HG03520 (cell line): ENCODE data around the gene STK39.

Experiments
- ATAC-seq: cut with Tn5 transposase; IDR thresholded peaks from one replicate; pipeline ENCODE4 v1.9.1; 2021; ENCODE audit warnings: mild to moderate bottlenecking, moderate library complexity; ENCODE audit not compliant: unreplicated experiment

Gene STK39

DNA sequence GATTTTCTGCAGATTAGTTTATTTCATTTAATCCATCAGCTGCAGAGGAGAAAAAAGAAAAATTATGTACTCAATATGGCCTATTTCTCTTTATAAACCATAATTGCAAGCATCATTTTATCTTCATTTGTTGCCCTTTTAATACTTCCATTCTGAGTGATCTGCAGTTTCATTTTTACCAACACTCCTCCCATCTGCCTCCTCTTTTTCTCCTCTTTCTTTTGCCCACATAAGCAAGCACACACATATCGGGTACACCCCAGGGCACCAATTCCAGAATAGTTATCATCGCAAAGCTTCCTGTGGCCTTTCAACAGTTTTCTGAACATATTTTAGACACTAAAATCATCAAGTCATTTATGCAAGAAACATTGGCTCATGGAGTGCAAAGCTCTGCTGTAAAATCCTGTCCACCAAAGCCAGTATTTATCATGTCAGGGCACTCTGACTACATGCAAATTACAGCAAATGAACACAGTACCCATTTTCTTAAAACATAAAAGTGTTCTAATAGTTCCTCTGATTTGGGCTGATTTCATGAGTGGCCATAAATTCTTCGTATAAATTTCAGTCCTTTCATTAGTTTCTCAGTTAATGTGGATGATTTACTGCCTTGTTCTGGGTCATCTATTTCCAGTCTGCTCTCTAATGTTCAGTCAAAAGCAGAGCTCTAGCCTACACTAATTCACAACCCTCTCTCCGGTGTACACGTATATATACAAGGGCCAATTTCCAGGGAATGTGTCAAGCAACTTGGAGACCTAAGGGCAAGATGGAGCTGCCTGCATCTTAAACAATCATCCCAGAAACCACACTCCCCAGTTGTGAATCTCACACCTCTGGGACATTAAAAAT is 281.3 kb downstream of the STK39 start:
- ATAC-seq, result no peak

DNA sequence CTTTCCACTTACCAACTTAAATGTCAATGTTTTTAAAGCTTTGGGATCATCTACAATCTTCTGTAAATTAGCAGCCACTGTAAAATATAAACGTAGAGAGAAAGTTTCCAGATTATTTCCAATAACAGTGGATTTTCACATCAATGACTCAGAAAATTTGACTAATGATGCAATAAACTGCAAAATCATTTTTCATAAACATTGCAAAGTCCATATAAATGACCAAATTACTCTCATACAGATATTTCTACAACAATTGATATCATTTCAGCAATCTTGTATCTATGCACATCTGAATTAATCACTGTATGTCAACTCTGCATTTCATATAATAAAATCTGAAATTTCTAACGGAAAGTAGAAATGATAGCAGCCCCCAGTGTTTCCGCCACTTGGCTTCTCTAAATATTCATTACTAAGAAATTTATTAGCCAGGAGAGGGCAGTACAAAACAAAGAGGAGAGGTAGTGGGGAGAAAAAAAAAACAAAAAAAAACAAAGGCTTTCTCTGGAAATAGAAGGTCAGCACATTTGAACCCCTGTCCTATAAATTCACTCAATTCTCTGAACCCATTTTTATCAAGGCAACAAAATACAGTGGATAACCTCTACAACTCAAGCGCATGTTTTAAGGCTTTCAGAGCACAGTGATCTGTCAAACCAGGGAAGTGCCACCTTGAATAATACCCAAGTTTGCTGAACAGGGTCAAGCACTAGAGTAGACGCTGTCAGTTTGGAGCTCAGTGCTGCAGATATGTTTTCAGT is 282.6 kb downstream of the STK39 start:
- no peak for ATAC-seq

DNA sequence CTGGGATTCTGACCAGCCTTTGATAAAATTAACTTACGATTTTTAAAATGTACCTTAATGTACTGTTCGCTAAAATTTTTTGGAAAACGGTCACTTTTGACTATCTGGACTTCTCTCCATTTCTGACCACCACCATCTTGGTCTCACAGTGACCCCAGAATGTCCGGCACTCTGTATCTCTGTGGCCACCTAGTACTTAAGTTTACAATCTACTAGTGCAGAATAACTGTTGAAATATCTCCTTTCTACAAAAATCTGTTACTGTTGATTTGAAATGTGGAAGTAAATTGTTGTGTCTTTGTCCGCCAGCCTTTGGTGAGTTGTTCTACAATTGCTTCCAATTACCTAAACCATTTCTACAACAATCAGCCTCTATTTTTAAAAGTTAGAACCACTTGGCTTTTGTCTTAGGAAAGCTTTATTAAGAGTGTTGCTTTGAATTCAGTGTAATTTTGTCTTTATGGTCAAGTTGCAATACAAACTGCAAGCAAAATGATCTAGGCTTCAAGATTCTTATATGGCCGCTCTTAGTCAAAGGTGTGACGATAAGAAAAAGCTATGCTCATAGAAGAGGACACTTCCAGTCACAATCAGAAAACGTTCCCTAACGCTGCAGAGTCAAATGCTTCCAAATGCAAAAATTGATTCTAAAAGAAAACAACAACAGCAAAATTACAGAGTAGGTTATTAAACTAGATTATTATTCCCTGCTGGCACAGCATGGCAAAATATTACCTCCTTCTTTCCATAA is 283.3 kb downstream of the STK39 start:
- ATAC-seq, result no peak

DNA sequence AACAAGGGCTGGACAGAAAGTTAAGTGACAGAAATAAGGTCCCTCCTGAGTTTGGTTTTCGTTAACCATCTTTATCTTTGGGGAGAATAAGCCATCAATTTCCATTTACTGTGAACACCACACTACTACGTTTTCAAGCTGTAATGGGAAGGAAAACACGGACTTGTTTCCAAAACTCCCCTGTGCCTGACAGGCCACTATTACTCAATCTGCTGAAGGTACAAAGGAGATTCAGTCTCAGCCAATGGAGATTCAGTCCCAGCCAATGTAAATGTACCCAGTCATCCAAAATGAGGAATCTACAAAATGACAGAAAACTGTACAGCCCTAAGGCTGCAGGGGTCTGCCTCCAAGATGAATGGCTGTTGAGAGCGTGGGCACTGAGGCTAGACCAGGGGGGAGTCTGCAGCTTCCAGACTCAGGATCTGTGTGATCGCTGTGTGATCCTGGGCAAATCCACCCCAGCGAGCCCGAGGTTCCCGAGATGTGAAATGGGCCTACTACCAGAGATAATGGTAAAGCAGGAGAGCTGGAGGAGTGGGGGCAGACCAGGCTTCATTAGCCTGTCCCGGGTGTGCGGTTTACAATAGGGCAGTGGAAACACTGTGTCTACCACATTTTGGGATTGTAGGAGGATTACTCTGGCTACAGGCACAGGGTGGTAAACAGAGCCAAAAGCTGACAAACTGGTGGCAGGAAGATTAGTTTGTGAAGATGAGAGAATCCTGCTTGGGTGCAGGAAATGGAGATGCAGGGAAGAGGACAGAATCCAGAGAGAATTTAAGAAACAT is 284.8 kb downstream of the STK39 start:
- ATAC-seq, result no peak

DNA sequence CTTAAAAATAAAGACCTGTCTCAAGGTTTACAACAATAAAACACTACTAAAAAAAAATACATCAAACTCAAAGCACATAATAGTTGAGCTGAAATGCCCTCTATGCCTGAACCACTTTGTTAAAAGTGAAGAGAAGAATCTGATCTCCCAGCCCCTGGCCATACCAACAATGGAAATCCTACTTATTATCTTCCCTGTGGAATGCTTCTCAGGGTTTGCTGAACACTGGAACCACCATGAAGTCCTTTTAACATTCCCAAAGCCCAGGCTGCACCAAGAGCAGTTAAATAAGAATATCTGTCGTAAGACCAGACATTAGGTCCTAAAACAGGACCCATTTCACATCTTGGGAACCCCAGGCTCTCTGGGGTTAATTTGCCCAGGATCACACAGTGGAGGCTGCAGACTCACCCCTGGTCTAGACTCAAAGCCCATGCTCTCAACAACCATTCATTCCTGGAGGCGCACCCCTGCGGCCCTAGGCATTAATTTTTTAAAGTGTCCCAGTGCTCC is 285.8 kb downstream of the STK39 start:
- ATAC-seq, result no peak

DNA sequence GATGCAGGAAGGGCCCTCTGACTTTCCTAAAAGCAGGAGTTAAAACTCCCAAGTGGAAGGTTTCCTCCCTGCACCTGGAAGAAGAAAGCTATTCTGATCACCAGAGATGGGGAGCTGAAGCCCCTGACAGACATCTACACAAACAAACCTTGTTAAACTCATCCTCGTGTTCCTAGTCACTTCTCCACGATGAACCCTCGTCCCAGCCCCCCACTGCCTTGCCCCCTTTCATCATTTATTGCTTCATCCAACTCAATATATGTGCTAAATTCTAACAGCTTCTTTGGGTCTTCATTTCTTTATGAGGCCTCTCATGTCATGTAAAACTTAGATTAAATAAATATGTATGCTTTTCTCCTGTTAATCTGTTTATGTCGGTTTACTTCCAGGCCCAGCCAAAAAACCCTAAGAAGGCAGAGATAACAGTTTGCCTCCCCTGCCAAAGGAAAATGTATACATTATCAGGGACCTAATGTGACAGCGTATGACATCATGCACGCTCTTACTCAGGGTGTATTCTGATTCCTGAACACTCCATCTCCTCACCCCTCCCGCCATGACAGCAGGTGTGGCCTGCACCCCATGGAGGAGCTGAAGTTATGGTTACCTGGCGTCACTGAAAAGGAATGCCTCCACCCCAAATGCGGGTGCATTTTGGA is 287.2 kb downstream of the STK39 start:
- no peak for ATAC-seq

DNA sequence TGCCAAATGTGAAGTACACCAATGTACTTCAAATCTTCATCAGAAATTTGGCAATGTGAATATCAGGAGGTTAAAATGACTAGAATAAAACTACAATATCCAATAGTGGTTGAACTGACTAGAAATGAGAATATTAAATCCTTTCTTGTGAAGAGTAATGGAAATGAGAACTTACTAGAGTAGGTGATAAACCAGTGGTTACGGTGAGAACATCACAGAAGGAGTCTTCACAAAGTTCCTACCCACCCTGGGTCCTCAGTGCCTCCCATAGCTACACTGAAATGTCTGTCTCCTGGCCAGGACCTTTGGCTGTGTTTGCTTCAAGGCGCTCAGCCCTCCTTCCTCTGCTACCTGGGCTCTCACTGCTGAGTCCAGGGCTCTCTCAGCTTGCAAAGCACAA is 289.7 kb downstream of the STK39 start:
- ATAC-seq, result no peak

DNA sequence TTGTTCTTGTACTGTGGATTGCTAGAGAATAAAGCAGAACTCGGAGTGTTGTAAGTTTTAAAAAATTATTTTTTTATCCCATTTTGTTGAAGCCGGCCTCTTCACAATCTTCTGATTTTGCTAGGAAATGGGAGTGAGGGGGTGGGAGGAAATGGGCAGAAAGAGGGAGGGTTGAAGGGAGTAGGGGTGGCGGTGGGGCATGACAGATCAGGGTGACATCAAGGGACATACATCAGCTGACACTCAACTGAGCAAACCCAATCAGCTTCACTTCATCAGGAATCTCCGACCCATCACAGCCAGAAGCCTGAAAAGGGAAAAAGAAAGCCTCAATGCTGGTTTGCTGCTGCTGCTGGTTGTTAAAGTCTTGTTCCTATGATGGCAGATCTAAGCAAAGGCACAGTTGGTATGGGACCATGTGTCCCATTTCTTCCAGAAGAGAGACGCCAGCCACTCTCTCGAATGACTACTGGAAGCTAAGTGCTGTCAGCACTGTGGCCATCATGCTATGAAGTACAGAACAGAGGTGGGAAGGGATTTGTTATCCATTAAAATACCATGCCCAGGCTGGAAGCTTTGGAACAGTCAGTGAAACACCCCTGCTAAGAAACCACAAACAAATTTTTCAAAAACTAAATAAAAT is 292.0 kb downstream of the STK39 start:
- ATAC-seq, result no peak

DNA sequence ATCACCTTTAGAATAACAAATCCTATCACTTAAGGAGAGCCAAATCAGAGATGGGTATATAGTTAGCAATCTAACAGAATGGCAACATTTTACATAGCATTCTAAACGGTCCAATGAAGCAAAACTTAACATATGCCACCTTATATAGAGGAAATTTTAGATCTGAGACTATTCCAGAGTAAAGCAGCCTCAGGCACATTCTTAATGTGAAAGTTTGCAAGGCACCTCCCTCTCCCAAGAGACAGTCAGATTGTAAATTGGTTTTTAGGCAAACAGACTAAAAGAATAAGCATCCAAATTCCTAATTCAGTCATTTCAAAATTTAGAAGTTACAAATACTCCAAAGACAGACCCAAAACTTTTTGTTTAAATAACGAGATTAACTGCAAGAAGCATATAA is 292.9 kb downstream of the STK39 start:
- ATAC-seq, result no peak

DNA sequence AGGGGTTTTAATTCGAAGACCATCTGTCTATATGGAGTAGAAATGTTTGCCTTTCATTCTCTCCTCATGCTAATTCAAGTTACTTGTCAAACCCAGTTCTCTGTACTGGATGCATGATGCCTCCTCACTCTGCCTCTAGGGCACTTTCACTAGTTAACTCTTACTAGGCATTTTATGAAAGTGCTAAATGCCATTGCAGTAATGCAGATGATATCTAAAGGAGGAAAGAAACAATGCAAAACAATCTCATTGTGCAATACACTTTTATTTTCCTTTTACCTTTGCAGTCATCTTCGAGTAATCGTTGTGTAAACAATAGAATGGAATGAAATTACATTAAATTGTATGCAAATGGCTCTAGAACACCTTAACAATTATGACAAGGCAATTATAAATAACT is 293.6 kb downstream of the STK39 start:
- ATAC-seq, result no peak

DNA sequence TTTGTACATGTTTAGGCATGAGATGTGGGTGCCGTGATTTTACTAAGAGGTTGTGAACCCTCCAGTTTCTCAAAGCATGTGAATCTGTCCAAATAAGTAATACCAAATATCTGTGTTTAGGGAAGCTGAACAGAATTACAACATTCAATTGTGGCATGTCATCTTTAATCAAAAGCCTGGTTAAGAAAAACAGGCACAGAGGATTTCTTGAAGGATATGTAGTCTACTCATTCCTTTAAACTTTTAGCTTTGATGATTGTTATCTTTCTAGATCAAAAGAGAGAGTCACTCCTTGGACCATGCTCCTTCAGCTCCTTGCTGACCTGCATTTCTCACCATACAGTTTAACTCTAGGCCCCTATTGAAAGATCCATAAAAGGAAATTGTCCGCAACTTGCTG is 296.8 kb downstream of the STK39 start:
- no peak for ATAC-seq

DNA sequence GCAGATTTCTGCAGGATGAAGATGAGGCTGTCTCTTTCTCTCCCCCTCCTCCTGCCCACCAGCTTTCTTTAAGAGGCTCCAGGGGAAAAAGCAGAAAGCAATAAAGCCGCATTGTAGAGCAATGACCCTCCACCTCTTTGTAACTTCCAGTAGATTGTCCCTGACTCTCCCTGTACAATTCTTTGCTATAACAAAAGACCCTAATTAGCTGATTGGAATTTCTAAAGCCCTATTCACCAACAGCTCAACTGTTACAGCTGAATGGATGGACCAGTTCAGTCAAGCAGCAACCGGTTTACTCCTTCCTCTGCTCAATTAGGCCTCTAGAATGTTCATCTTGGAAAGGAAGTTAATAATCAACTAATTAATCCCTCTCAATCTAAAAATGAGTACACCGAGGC is 301.0 kb downstream of the STK39 start:
- ATAC-seq, result no peak

DNA sequence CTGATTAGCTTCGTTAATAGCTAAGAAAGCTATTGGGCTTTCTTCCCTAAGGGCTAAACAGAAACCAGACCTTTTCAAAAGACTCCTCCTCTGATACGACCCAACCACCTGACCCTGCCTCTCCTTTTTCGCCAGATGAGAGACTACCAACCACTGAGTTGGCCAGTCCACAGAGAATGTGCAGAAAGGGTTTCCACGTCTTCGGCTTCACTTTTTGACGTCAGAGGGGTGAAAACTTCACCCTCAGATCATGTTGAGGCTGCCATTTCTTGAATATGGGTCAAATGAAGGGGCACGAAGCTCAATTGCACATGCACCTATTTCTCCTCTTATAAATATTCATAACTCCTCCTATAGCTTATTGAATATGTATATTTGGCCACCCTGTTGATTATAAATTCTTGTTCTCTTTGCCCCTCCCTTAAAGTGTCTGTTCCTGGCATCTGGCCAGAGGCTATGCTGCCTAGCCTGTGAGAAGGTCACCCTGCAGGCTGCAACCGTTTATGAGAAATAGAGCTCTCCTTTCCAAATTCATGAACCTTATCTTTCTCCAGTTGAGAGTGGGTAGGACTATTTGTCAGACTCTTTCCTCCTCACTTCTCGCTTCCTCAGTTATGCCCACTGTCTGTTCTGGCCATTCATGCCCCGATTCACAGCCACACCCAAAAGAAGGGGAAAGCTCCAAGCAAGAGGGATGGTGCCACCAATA is 301.6 kb downstream of the STK39 start:
- ATAC-seq, result no peak

DNA sequence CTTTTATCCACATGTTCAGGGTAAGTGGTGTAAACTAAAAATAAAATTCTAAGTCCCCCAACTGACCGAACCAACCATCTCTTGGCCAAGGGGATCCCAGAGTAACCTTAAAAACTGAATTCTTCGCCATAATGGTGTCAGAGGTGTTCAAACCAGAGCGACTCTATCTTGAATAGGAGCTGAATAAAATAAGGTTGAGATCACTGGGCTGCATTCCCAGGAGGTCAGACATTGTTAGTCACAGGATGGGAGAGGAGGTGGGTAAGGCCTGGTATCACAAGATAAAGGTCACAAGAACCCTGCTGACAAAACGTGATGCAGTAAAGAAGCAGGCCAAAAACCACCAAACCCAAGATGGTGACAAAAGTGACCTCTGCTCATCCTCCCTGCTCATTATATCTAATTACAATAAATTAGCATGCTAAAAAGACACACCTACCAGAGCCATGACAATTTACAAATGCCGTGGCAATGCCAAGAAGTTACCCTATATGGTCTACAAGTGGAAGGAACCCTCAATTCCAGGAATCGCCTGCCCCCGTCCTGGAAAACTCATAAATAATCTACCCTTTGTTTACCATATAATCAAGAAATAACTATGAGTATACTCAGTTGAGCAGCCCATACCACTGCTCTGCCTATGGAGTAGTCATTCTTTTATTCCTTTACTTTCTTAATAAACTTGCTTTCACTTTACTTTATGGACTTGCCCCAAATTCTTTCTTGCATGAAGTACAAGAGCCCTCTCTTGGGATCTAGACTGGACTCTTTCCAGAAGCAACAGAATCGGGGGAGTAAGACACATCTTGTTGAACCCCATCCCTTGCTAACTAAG is 302.4 kb downstream of the STK39 start:
- ATAC-seq, result no peak

DNA sequence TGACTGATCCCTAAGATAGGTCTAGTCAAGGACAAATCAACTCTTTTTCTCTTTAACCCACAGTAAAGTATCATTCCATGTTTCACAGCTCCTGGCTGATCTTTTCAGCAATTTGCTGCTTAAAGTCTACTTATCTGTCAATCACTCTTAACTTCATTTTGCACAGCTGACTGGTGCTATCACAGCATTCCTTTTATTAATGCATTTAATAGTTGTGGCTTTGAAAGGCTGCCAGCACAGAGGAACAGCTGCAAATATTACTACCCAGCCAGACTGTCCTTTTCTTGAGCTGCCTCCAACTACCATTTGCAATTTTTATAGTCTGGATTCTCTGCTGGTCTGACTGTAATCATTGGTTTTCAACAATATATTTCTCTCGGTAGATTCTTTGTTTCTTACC is 303.5 kb downstream of the STK39 start:
- no peak for ATAC-seq

DNA sequence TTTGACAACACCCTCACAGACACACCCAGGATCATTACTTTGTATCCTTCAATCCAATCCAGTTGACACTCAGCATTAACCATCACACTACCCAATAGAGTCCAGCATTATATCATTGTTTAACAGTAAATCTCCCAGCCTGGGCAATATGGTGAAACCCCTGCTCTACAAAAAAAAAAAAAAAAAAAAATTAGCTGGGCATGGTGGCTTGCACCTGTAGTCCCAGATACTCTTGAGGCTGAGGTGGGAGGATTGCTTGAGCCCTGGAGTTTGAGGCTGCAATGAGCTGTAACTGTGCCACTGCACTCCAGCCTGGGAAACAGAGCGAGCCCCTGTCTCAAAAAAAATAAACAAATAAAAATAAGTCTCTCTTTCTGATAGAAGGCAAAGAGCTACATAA is 304.0 kb downstream of the STK39 start:
- no peak for ATAC-seq

DNA sequence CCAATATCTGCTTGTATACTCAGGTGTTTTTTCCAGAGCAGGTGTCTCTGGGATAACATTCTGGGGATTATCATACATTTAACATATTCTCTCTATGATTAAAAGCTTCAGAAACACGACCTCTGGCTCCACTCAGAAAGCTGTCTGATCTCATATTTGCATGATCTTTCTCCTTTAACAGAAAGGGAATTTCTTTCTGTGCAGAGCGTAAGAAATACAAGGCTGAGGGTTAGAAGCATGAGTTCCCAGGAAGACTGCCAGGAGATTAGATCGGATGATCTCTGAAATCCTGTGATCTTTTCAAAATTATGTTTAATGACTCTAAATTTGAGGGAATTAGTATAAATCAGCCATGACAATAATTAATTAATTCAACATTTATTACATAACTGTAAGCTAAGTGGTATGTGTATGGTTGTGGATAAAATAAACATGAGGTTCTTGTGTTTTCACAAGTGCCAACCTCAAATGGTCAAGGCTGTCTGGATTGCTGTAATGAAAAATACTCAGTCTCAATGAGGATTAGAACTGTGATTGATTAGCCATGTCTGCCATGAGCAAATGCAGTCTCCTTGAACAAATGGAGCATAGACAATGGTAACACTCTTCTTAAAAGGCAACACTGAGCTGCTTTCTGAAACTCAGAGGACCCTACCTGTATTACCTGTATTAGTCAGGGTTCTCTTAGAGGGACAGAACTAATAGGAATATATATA is 304.9 kb downstream of the STK39 start:
- ATAC-seq, result no peak
